Esophagus muscularis mucosa (tissue), 4 donors: Measurements from ENCODE around the gene ATG14. TPM values are rescaled to one million over a fixed set of nuclear protein-coding genes. Genes with fewer than 3 reads are reported as not detected.

Source experiments
- DNase-seq: peaks from one replicate; pipeline ENCODE4 v3.0.0-alpha.2; 2017; ENCODE audit errors: extremely low spot score
- H3K27ac ChIP-seq, 4 donors: fragments of 200-600 bp; sonication (generic); replicated peaks in 1 of 4; 1 replicate in 3 of 4; 2 replicates in 1 of 4; pipeline ENCODE4 v1.5.1; 2016 to 2019; ENCODE audit warnings: mild to moderate bottlenecking in 1 of 4
- H3K27me3 ChIP-seq, 4 donors: fragments of 200-600 bp; sonication (generic); one replicate each; pipeline versions ENCODE4 v1.5.1 to v1.6.0; 2016 to 2019
- H3K36me3 ChIP-seq, 4 donors: fragments of 200-600 bp; sonication (generic); one replicate each; pipeline ENCODE4 v1.5.1; 2016 to 2019
- H3K4me1 ChIP-seq, 4 donors: fragments of 200-600 bp; sonication (generic); one replicate each; pipeline ENCODE4 v1.5.1; 2016 to 2019
- H3K4me3 ChIP-seq, 4 donors: fragments of 200-600 bp; sonication (generic); 1 replicate in 2 of 4; 2 replicates in 2 of 4; pipeline ENCODE4 v1.5.1; 2016 to 2019; ENCODE audit warnings: mild to moderate bottlenecking in 4 of 4, moderate library complexity in 1 of 4
- H3K9me3 ChIP-seq, 4 donors: fragments of 200-600 bp; sonication (generic); 1 replicate in 3 of 4; 2 replicates in 1 of 4; pipeline ENCODE4 v1.5.1; 2016 to 2019
- EP300 ChIP-seq: sonication (generic); formaldehyde crosslinking; IDR thresholded peaks from one replicate; pipeline ENCODE4 v1.6.1; 2017; ENCODE audit warnings: antibody characterized with exemption
- POLR2A ChIP-seq: fragments of 450-650 bp; IDR thresholded peaks from one replicate; pipeline ENCODE4 v1.6.1; 2017; ENCODE audit warnings: antibody characterized with exemption, moderate library complexity, mild to moderate bottlenecking, low read depth
- POLR2AphosphoS5 ChIP-seq, 2 donors: sonication (generic); formaldehyde crosslinking; IDR thresholded peaks; one replicate each; pipeline ENCODE4 v1.6.1; 2017; ENCODE audit warnings: antibody characterized with exemption in 2 of 2
- WGBS: methylation state at CpG from one replicate; pipeline ENCODE4 v1.1.5; 2018; 5-methylcytosine and 5-hydroxymethylcytosine counted together
- intact Hi-C: fragments of 100-400 bp; cut with DNase I; formaldehyde crosslinking; loops from one replicate; pipeline ENCODE4 v1.15.1; 2023
- total RNA-seq, 4 donors: library from RNA; depleted of rRNA; stranded (reverse); fragments of >200 nt; gene quantifications; one replicate each; pipeline versions ENCODE4 v1.1.0 to v1.2.1, GENCODE V29; 2016
- TF ChIP-seq, protein P1 (sequence below), 3 experiments: fragments of 200-600 bp in 2 of 3; fragments of 450-650 bp in 1 of 3; sonication (generic) in 2 of 3; IDR thresholded peaks; one replicate each; pipeline ENCODE4 v1.5.1; 2017 to 2019; ENCODE audit warnings: antibody characterized with exemption in 3 of 3, mild to moderate bottlenecking in 2 of 3, moderate library complexity in 1 of 3

ATG14 gene
- total RNA-seq, 4 donors from 2014 or later, result 13.2 to 19.5 (median 15.4) TPM

DNA sequence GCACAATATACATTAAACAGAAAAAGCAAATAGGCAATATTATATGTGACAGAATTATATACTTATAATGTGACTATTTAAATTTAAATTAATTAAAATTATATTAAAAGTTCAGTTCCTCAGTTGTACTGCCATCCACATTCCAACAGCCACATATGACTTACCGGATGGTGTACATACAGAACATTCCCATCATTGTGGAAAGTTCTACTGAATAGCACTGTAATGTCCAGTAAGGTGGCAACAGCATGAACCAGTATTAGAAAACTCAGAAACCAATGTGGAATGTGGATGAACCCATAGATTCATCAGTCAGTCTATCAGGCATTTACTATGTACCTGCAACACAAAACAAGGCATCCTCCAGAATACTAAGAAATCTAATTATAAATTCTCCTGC, 12.4 kb downstream of the ATG14 start:
- H3K9me3 ChIP-seq, result no peaks in the 10 kb centered on the region
- intact Hi-C loops, result no loop called here
- TF ChIP-seq EP300 (peak; percentile 27), POLR2AphosphoS5 (IDR thresholded peaks at IDR 0.05) (no peak), POLR2A (no peak)
- TF ChIP-seq, protein P1, sequence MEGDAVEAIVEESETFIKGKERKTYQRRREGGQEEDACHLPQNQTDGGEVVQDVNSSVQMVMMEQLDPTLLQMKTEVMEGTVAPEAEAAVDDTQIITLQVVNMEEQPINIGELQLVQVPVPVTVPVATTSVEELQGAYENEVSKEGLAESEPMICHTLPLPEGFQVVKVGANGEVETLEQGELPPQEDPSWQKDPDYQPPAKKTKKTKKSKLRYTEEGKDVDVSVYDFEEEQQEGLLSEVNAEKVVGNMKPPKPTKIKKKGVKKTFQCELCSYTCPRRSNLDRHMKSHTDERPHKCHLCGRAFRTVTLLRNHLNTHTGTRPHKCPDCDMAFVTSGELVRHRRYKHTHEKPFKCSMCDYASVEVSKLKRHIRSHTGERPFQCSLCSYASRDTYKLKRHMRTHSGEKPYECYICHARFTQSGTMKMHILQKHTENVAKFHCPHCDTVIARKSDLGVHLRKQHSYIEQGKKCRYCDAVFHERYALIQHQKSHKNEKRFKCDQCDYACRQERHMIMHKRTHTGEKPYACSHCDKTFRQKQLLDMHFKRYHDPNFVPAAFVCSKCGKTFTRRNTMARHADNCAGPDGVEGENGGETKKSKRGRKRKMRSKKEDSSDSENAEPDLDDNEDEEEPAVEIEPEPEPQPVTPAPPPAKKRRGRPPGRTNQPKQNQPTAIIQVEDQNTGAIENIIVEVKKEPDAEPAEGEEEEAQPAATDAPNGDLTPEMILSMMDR (IDR thresholded peaks at IDR 0.05), result no peak
- H3K36me3 ChIP-seq, result peaks cover 6 to 27% (median 19%) of the 10 kb centered on the region in 4 donors
- DNase-seq, result no peak
- H3K4me3 ChIP-seq, result no peak overlapping the region
- peak overlapping the region in 3 of 4 donors; percentile 5 to 43 (median 30) for H3K27ac ChIP-seq
- WGBS, result 78% methylated on average over 1 of the region's 1 CpG
- H3K27me3 ChIP-seq, result no peaks in the 10 kb centered on the region
- peaks cover 15 to 22% (median 20%) of the 10 kb centered on the region in 4 donors for H3K4me1 ChIP-seq

GRCh38 chr14:55398679-55399078, 13.0 kb downstream of the ATG14 start:
- intact Hi-C loops, result no loop called here
- H3K27ac ChIP-seq, result peak overlapping the region in 3 of 4 donors; percentile 5 to 43 (median 38)
- TF ChIP-seq POLR2AphosphoS5 (IDR thresholded peaks at IDR 0.05) (peak; percentile 33 to 38), EP300 (no peak)

GRCh38 chr14:55389330-55389729, 22.3 kb downstream of the ATG14 start:
- Histone ChIP-seq H3K27ac (peak overlapping the region; percentile 32 to 49 (median 42)), H3K9me3 (no peaks in the 10 kb centered on the region), H3K36me3 (peaks cover 0 to 55% (median 42%) of the 10 kb centered on the region in 4 donors), H3K4me3 (no peak overlapping the region), H3K27me3 (no peaks in the 10 kb centered on the region), H3K4me1 (peaks cover 0 to 18% (median 0%) of the 10 kb centered on the region in 4 donors)
- TF ChIP-seq EP300 (no peak), POLR2AphosphoS5 (IDR thresholded peaks at IDR 0.05) (no peak), POLR2A (no peak)
- TF ChIP-seq, protein P1 (IDR thresholded peaks at IDR 0.05), result no peak
- intact Hi-C loops, result no loop called here
- 57% methylated on average over 4 of the region's 4 CpGs for WGBS
- no peak for DNase-seq

More at GRCh38 chr14:55398679-55399078, 13.0 kb downstream of the ATG14 start:
- WGBS, result 75% methylated on average over 5 of the region's 5 CpGs
- Histone ChIP-seq H3K27me3 (no peaks in the 10 kb centered on the region), H3K4me3 (no peak overlapping the region), H3K9me3 (no peaks in the 10 kb centered on the region), H3K36me3 (peaks cover 6 to 30% (median 21%) of the 10 kb centered on the region in 4 donors), H3K4me1 (peaks cover 15 to 22% (median 17%) of the 10 kb centered on the region in 4 donors)
- no peak for DNase-seq

DNA sequence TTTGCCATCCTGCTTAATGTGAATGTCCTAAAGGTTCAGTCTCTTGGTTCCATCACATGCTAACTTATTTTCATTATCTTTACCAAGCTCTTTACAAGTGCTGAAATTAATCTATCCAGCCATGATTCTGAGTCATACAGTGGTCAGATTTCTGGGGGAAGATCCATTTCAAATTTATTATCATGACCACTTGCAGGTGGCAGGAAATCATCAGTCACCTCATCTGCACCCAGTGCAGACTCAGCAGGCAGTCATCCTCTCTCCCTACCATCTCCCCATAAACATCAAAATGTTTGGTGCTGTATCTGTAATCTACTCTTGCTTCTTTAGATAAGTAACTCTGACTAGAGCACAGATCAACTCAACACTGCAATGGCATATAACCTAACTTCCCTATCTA, 23.5 kb downstream of the ATG14 start:
- H3K27me3 ChIP-seq, result no peaks in the 10 kb centered on the region
- H3K4me3 ChIP-seq, result no peak overlapping the region
- H3K36me3 ChIP-seq, result peaks cover 0 to 57% (median 40%) of the 10 kb centered on the region in 4 donors
- no peak for DNase-seq
- H3K4me1 ChIP-seq, result peaks cover 3 to 19% (median 6%) of the 10 kb centered on the region in 4 donors
- TF ChIP-seq, protein P1 (IDR thresholded peaks at IDR 0.05), result no peak
- TF ChIP-seq EP300 (no peak), POLR2AphosphoS5 (IDR thresholded peaks at IDR 0.05) (no peak), POLR2A (no peak)
- no peaks in the 10 kb centered on the region for H3K9me3 ChIP-seq
- H3K27ac ChIP-seq, result no peak overlapping the region
- intact Hi-C loops, result no loop called here

GRCh38 chr14:55387121-55387520, 24.5 kb downstream of the ATG14 start:
- no peaks in the 10 kb centered on the region for H3K27me3 ChIP-seq
- H3K36me3 ChIP-seq, result peaks cover 2 to 63% (median 44%) of the 10 kb centered on the region in 4 donors
- 98% methylated on average over 4 of the region's 4 CpGs for WGBS
- no peaks in the 10 kb centered on the region for H3K9me3 ChIP-seq
- intact Hi-C loops, result no loop called here
- H3K27ac ChIP-seq, result no peak overlapping the region
- peaks cover 7 to 23% (median 12%) of the 10 kb centered on the region in 4 donors for H3K4me1 ChIP-seq
- TF ChIP-seq, protein P1 (IDR thresholded peaks at IDR 0.05), result no peak
- TF ChIP-seq POLR2A, result no peak
- TF ChIP-seq EP300, result no peak
- TF ChIP-seq POLR2AphosphoS5 (IDR thresholded peaks at IDR 0.05), result no peak
- DNase-seq, result no peak
- no peak overlapping the region for H3K4me3 ChIP-seq
